Measurements from ENCODE around the gene ANKRD36.
"Not testable (repeated sequence)": the region's sequence is repeated elsewhere in the genome, so short reads cannot be mapped to it uniquely, and the experiment has no call there.

The ANKRD36 gene

DNA sequence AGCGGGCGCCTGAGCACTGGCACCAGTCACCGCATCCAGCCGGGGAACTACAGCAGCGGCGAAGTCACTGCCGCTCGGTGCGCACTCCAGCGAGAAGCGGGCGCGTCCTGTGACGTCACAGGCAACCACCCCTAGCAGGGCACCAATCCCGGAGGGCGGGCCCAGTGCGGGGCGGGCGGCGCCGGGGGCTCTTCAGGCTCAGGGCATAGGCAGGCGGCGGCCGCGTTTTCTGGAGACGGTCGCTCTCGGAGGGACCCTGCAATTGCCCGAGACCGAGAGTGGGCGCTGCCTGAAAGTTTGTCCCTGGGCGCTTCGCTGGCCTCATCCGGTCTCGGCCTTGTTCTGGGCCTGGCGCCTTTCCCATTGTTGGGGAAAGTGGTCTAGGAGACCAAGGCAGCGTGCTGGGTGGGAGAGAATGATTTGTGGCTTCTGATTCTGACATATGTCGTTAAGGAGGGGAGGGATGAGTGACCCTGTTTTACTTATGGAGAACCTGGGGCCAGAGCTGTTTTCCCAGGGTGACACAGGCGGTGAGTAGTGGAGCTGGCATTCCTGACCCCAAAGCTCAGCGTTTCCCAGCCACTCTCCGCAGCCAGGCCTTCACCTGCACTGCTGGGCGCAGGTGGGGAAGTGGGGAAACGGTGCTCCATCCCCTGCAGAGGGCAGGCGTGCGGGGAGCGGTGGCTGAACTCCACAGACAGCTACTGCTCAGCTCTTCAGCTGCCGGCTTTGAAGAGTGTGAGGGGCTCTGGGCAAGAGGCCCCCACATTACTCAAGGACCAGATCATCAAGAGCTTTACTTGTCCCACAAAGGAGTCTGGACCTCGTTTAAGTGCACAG lies 18.0 kb upstream of the ANKRD36 start, which contains the start of gene FAHD2B:
TSS of gene FAHD2B (minus strand) at position 111 of the 840 bp plus-strand sequence. CDS start 3,176 bp downstream, outside the sequence.
- DNase-seq (ENCODE audit: insufficient read length, low spot score); FAIRE-seq: not testable (repeated sequence)

DNA sequence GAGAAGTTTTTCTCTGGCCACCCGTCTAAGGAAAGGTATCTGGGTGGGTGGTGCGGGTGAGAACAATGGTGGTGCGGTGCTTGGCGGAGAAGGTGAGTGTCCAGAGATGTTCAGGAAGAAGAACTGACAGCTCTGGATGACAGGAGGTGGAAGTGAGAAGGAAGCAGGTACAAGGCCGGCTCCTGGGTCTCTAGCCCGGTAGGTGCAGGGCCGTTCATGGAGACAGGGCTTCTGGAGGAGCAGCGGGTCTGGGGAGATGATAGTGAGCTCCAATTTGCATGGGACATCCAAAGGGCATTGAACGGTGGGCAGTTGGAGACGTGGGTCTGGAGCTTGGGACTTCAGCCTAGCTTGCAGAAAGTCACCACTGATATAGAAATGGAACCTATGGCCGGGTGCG lies 17.3 kb upstream of the ANKRD36 start:
- no peak for DNase-seq (ENCODE audit: insufficient read length, low spot score)
- TF ChIP-seq, protein P1, sequence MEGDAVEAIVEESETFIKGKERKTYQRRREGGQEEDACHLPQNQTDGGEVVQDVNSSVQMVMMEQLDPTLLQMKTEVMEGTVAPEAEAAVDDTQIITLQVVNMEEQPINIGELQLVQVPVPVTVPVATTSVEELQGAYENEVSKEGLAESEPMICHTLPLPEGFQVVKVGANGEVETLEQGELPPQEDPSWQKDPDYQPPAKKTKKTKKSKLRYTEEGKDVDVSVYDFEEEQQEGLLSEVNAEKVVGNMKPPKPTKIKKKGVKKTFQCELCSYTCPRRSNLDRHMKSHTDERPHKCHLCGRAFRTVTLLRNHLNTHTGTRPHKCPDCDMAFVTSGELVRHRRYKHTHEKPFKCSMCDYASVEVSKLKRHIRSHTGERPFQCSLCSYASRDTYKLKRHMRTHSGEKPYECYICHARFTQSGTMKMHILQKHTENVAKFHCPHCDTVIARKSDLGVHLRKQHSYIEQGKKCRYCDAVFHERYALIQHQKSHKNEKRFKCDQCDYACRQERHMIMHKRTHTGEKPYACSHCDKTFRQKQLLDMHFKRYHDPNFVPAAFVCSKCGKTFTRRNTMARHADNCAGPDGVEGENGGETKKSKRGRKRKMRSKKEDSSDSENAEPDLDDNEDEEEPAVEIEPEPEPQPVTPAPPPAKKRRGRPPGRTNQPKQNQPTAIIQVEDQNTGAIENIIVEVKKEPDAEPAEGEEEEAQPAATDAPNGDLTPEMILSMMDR (IDR thresholded peaks at IDR 0.05; ENCODE audit: insufficient read depth, missing control alignments) = no peak
- FAIRE-seq = no peak

DNA sequence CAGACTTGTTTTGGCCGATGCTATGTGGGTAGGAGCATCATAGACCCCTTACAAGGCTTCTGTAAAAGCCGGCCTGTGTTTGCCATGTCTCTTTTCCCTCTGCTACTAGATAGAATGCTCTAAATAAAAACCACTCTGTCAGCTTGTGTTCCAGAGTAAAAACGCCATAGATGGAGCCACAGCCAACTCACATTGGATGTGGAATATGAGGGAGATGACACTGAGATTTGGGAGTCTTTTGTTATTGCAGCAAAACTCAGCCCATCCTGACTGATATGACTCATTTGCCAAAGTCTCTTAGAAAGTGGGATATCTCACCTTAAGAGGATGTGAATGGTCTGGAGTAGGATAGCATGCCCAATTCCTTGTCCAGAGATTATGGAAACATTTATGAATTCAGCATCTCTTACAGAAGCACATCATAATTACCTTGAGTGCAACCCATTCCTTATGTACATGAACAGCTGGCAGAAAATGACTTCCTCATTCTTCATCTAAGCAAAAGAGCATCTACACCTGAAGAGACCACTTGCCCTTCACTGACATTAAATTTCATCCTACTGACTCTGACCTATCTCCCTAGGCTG lies 14.1 kb upstream of the ANKRD36 start:
- FAIRE-seq = not testable (repeated sequence)

DNA sequence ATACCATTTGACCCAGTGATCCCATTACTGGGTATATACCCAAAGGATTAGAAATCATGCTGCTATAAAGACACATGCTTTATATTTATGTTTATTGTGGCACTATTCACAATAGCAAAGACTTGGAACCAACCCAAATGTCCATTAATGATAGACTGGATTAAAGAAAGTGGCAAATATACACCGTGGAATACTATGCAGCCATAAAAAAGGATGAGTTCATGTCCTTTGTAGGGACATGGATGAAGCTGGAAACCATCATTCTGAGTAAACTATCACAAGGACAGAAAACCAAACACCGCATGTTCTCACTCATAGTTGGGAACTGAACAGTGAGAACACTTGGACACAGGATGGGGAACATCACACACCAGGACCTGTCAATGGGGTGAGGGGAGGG lies 6.1 kb upstream of the ANKRD36 start:
- DNase-seq (ENCODE audit: insufficient read length, low spot score); FAIRE-seq: not testable (repeated sequence)

More for the DNA sequence above, 14.1 kb upstream of the ANKRD36 start:
- DNase-seq (ENCODE audit: insufficient read length, low spot score) = not testable (repeated sequence)

DNA sequence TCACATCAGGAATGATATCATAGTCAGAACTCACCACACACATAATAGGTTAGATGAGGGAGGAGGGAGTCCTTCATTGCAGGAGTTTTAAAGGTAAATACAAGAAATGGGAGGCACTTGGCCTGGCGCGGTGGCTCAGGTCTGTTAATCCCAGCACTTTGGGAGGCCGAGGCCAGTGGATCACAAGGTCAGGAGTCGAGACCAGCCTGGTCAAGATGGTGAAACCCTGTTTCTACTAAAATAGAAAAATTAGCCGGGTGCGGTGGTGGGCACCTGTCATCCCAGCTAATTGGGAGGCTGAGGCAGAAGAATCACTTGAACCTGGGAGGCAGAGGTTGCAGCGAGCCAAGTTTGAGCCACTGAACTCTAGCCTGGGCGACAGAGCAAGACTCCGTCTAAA lies 1.7 kb upstream of the ANKRD36 start:
- not testable (repeated sequence) for FAIRE-seq; DNase-seq (ENCODE audit: insufficient read length, low spot score)

DNA sequence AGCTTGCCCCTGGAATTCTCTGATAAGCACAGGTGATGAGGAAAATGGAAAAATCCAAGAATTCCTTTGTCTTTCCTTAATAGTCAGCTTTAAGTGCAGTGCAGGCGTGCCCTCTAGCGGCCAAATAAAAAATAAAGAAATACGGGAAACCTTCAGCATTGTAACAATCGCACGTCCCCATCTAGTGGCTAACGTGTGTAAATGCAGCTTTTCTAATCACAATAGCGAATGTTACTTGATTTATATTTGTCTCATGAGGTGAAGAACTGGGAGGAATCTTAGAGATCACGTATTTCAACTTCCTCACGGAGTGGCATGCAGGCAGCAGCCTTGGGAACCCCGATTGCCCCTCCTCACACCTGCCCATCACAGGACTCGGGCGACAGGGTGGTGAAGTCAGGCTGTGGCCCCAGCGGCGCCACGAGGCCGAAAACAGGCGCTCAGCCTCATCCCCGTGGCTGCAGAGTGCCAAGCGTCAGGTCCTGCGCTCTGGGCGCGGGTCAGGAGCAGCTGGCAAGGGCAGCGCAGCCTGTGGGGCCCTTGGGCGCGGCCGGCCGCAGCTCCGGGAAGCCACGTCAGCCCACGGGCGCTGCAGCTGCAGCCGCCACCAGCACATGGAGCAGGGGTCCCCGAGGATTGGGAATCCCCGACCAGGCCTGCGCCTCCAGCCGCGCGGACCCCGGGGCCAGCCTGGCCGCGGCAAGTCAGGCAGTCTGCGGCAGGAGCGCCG lies 468 bp upstream of the ANKRD36 start:
- TF ChIP-seq, protein P1 (IDR thresholded peaks at IDR 0.05; ENCODE audit: insufficient read depth, missing control alignments) = peak; percentile 82
- FAIRE-seq; DNase-seq (ENCODE audit: insufficient read length, low spot score): not testable (repeated sequence)

DNA sequence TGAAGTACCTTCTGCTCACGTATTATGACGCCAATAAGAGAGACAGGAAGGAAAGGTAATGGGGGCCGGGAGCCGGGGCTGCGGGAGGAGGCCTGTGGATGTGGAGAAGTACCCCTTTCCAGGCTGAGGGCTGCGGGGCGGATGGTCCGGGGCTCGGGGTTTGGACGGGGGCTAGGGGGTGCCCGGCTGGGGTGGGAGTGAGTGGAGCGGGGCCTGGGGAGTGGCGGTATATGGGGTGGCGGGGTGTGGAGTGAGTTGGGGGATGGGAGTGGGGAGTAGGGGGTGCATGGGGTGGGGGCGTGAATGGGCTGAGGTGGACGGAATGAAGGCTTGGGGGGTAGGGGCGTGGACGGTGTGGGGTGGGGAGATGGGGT lies 916 bp downstream of the ANKRD36 start:
- FAIRE-seq; DNase-seq (ENCODE audit: insufficient read length, low spot score): not testable (repeated sequence)

DNA sequence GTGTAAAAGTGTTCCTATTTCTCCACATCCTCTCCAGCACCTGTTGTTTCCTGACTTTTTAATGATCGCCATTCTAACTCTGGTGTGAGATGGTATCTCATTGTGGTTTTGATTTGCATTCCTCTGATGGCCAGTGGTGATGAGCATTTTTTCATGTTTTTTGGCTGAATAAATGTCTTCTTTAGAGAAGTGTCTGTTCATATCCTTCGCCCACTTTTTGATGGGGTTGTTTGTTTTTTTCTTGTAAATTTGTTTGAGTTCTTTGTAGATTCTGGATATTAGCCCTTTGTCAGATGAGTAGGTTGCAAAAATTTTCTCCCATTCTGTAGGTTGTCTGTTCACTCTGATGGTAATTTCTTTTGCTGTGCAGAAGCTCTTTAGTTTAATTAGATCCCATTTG lies 16.1 kb downstream of the ANKRD36 start:
- FAIRE-seq; DNase-seq (ENCODE audit: insufficient read length, low spot score): not testable (repeated sequence)

DNA sequence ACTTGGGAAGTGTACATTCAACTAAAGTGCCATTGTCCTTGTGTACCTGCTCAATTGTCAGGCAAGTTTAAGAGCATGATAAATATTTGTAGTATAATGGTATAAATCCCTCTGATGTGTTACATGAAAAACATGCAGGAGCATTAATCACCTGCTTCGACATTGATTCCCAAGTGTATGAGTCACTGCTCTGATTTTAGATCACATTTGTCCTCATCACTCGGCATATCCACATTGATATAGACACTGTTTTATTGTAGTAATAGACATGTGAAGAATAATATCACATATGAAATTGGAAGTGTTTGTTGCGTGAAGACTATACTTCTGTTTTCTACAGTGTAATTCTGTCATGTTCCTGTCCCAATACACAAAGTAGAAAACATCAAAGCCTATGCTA lies 31.1 kb downstream of the ANKRD36 start:
- DNase-seq (ENCODE audit: insufficient read length, low spot score); FAIRE-seq: not testable (repeated sequence)

DNA sequence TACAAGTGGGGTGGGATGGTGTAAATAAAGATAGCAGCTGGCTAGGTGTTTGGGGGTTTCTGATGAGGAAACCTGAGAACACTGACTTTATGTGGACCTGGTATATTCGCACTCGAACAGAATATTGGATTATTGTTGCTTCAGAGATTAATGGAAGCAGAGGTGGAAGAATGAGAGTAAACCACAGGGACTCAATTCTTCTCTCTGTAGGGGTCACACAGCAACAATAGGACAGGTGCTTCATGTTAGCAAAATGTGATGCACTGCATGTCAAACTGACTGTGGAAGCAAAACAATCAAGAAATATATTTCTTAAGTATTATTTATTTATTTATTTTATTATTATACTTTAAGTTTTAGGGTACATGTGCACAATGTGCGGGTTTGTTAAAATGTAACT lies 53.6 kb downstream of the ANKRD36 start:
- not testable (repeated sequence) for FAIRE-seq; DNase-seq (ENCODE audit: insufficient read length, low spot score)

DNA sequence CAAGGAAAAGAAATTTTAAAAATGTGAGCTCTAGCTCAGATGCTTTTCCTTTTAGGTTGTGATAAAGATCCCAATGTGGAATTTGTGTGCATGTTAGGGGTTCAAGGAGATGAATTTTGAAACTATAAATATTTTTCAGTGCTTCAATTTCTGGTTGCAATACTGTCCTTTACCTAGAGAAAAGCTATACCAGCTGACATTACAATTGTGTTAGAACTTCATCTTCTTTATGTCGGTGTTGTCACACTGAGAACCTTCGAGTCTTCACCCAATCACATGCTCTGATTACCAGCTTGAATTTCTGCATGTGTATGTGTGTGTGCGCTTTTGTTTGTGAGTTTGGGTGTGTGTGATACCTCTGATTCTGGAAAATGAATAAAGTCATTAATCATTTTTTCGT lies 55.0 kb downstream of the ANKRD36 start:
- not testable (repeated sequence) for DNase-seq (ENCODE audit: insufficient read length, low spot score); FAIRE-seq

DNA sequence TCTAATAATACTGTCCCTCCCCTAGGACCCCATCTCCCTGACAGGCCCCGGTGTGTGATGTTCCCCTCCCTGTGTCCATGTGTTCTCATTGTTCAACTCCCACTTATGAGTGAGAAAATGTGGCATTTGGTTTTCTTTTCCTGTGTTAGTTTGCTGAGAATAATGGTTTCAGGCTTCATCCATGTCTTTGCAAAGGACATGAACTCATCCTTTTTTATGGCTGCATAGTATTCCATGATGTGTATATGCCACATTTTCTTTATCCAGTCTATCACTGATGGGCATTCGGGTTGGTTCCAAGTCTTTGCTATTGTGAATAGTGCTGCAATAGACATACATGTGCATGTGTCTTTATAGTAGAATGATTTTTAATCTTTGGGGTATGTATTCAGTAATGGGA lies 55.6 kb downstream of the ANKRD36 start:
- DNase-seq (ENCODE audit: insufficient read length, low spot score); FAIRE-seq: not testable (repeated sequence)

DNA sequence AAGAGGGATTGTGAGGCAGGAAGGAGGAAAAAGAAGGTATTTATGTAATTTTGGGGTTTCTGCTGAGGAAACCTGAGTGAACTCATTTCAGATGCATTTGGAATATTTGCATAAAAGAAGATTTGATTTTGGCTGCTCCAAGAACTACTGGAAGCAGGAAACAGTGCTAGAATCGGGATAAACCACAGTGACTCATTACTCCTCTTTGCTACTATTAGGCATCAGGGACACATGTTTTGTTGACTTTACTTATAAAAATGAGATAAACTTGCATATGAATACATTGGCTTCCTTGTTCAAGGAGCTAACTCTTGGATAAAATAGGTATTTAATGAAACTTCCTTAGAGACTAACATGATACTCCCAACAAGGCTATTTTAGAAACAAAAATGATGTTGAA lies 67.4 kb downstream of the ANKRD36 start:
- DNase-seq (ENCODE audit: insufficient read length, low spot score); FAIRE-seq: not testable (repeated sequence)

DNA sequence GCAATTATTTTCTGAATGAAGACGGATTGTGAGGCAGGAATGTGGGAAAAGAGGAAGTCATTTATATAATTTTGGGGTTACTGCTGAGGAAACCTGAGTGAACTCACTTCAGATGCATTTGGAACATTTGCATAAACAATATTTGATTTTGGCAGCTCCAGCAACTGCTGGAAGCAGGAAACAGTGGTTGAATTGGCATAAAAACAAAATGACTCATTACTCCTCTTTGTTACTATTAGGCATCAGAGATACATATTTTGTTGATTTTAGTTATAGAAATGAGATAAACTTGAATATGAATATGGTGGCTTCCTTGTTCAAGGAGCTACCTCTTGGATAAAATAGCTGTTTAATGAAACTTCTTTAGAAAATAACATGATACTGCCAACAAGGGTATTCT lies 82.4 kb downstream of the ANKRD36 start:
- not testable (repeated sequence) for FAIRE-seq; DNase-seq (ENCODE audit: insufficient read length, low spot score)

DNA sequence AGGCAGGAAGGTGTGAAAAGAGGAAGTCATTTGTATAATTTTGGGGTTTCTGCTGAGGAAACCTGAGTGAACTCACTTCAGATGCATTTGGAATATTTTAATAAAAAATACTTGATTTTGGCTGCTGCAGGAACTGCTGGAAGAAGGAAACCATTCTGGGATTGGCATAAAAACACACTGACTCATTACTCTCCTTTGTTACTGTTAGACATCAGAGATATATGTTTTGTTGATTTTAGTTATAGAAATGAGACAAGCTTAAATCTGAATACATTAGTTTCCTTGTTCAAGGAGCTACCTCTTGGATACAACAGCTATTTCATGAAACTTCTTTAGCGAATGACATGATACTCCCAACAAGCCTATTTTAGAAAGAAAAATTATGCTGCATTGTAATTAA lies 84.3 kb downstream of the ANKRD36 start:
- not testable (repeated sequence) for DNase-seq (ENCODE audit: insufficient read length, low spot score); FAIRE-seq

DNA sequence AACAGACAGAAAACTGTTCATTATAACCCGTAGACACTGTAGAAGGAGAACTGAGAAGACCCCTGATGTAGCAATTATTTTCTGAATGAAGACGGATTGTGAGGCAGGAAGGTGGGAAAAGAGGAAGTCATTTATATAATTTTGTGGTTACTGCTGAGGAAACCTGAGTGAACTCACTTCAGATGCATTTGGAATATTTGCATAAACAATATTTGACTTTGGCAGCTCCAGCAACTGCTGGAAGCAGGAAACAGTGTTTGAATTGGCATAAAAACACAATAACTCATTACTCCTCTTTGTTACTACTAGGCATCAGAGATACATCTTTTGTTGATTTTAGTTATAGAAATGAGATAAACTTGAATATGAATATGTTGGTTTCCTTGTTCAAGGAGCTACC lies 87.9 kb downstream of the ANKRD36 start:
- not testable (repeated sequence) for FAIRE-seq; DNase-seq (ENCODE audit: insufficient read length, low spot score)

DNA sequence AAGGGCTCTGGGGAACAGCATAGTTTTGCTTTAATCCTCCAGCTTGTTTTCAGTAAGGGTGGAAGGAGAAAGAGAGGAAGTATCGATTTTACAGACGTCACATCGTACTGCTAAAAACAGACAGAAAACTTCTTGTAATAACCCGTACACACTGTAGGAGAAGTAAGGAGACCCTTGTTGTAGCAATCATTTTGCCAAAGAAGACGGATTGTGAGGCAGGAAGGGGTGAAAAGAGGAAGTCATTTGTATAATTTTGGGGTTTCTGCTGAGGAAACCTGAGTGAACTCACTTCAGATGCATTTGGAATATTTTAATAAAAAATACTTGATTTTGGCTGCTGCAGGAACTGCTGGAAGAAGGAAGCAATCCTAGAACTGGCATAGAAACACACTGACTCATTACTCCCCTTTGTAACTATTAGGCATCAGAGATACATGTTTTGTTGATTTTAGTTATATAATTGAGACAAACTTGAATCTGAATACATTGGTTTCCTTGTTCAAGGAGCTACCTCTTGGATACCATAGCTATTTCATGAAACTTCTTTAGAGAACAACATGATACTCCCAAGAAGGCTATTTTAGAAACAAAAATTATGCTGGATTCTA lies 89.8 kb downstream of the ANKRD36 start:
- DNase-seq (ENCODE audit: insufficient read length, low spot score); FAIRE-seq: not testable (repeated sequence)
